ENCODE measurements around the gene APOH.

Gene APOH

DNA sequence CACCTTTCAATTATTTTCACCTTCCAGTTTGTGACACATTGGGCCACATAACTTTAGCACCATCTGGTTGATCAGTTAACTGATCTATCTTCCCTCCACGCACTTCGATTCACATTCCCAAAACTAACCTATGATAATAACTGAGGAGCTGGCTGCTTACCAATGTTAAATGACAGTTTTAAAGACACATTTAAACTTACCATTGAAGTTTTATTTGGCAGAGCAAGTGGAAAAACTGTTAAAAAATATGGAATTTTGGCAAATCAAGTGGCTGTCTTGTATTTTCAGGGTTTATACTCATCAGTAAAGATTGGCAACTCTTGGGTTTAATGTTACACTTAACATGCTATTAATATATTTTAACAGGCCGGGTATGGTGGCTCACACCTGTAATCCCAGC lies 5.4 kb upstream of the APOH start:
- DNase-seq = no peak

DNA sequence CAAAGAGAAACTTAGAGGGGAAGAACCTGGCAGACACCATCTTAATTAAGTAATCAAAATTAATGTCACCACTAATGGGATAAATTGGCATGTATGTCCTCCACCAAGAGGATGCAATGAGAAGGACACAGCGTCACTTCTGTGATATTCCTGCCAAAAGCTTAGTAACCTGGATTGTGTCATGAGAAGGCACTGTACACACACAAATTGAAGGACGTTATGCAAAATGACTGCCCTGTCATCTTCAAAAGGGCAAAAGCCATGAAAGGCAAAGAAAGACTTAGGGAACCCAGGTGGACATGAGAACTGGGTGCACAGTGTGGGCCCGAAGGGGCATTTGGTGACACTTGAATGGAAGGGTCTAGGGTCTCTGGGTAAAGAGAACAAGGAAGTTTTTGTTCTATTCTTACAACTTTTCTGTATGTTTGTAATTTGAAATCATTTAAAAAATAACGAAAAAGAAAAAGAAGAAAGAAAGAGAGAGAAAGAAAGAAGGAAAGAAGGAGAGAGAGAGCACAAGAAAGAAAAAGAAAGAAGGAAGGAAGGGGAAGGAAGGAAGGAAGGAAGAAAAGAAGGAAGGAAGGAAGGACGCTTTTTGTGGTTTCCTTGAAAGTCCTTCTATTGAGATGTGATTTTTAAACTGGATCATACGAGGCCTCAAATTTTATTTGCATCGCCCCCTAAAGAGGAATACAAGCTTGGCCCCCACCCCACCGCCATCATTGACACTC lies 4.0 kb upstream of the APOH start:
- no peak for DNase-seq

DNA sequence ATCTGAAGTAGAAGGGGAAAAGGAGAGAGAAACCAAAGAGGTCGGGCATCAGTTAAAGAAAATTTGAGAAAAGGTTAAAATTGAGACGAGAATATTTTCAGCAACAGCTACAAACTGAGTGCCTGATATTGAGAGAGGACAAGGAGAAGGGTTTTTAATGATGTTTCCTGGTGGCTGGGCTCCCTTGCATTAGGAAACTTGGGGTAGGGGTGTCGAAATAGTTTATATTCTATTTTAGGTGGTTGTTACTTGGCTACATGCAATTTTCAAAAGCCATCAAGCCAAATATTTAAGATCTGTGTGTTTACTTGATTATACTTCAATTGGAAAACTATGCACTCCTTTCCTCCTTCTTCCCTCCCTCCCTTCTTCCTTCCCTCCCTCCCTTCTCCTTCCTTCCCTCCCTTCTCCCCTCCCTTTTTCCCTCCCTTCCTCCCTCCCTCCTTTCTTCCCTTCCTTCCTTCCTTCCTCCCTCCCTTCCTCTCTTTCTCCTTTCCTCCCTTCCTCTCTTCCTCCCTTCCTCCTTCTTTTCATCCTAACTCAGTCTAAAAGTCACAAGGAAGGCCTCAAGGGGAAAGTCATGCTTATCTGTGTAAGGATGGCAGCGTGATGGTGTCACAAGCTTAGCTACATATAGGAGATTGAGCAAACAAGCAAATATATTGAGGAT lies 1.8 kb upstream of the APOH start:
- no peak for DNase-seq

DNA sequence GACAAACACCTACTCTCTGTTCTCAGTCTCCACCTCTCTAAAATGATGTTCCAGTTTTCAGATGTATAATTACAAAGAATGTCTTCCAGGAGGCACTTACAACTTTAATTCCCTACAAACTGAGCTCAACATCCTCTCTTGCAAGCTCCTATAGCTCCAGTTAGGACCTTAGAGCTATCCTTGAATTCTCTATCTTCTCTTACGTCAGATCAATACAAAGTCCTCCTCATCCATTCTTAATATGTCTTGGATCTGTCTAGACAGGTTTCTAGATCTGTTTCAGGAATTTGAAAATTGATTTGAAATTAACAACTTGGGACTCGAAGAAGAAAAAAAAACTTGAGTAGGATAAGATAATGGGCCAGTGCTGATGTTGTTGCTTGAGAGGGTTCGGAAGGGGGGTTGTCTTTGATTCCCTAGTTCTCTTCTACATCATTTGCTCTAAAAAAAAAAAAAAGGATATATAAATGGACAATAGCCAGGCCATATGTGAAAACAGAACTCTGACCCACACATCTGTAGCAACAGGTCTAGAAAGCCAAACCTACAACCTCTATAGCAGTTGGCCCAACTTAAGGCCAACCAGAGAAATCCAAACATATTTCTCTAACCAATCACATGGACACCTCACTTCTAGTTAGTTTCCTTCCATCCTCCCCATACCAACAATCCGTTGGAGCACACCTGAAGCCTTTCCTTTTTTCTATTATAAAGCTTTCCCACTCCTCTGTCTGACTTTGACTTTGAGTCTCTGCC lies 746 bp upstream of the APOH start:
- no peak for DNase-seq

DNA sequence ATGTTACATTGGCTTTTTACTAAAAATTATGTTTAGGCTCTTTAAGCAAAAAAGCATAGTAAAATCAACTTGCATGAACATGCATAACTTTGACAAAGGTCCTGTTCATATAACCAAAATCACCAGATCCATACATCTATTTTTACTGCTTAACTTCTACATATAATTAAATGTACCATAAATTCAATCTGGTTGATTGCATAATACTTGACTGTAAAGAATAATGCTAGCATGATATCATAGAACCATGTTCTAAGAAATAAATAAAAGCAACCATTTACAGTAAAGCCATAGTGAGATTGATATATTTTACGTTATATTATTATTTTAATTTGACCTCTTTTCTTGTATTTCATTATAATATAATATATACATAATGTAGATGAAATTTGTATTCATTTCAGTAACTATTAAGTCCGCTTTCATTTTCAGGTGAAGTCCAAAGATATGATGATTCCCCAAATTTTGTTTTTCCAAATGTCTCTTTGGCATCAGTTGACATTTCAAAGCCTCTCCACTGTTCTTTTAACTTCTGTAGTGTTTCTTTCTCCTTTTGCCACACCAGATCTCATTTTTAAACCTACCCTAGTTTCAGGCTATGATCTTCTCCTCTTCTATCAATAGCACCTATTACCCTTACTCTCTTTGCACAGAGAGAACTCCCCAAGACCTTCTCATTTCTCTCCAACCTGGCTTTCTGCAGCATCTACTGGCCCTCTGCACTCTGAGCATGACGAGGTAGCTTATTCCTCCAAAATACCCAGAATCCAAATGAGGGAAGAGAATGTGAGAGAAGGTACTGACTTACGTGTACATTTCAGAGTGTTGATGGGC lies 1.8 kb downstream of the APOH start:
- no peak for DNase-seq

DNA sequence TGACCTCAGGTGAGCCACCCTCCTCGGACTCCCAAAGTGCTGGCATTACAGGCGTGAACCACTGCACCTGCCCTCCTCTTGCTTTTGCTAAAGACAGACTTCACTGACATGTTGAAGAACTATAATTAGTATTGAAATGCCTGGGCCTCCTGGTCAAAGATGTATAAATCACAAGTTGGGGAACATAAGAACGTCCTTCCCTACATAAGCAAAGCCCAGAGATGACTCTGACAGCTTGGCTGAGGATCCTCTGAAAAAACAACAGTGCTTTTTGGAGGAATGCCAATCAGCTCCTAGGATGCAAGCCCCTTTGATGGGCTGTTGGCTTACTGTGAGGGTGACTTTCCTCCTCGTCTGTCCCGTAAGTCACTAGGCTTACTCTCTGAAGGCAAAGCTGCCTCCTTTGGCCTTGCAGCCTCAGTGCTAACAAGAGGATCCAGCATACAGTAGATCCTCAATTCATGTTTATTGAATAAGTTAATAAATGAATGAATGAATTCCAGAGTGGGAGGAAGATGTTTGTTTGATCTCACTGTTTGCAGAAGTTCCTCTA lies 6.3 kb downstream of the APOH start:
- DNase-seq = no peak

DNA sequence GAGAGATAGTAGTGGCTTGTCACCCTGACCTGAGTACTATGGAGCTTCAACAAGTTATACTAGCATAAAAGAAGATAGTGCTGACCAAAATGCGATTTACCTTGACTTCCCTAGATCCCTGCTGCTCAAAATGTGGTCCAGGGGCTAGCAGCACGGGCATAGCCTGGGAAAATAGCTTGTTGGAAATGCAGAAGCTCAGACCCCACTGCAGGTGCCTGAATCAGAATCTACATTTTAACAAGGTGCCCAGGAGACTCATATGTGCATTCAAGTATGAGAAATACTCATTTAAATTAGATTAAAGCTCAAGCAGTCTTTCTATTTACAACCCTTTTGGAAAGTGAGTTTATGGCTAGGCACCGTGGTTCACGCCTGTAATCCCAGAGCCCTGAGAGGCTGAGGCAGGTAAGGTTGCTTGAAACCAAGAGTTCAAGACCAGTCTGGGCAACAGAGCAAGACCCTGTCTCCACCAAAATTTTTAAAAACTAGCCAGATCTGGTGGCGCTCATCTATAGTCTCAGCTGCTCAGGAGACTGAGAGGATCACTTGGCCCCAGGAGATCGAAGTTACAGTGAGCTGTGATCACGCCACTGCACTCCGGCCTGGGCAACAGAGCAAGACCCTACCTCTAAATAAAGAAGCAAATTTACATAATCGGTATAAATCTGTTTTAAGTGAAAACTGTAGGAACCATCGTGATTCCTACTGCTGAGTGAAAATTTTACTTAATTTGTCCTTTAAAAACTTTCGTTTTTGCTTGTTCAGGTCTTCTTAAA lies 7.3 kb downstream of the APOH start:
- DNase-seq = no peak

DNA sequence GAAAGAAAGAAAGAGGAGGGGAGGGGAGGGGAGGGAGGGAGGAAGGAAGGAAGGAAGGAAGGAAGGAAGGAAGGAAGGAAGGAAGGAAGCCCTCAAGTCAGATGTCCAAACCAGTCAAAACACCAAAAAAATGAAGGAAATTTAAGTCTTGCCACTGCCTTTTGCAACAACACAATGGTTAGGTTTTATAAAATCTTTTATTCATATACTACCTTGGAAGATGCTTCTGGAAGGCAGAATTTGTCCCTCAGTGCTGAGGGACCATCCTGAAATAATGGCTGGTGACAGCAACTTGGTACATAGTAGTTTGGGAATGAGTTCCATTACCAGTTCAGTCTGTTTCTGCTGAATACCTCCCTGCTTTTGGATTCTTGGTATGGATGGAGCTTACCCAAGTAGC lies 7.9 kb downstream of the APOH start:
- DNase-seq = no peak

DNA sequence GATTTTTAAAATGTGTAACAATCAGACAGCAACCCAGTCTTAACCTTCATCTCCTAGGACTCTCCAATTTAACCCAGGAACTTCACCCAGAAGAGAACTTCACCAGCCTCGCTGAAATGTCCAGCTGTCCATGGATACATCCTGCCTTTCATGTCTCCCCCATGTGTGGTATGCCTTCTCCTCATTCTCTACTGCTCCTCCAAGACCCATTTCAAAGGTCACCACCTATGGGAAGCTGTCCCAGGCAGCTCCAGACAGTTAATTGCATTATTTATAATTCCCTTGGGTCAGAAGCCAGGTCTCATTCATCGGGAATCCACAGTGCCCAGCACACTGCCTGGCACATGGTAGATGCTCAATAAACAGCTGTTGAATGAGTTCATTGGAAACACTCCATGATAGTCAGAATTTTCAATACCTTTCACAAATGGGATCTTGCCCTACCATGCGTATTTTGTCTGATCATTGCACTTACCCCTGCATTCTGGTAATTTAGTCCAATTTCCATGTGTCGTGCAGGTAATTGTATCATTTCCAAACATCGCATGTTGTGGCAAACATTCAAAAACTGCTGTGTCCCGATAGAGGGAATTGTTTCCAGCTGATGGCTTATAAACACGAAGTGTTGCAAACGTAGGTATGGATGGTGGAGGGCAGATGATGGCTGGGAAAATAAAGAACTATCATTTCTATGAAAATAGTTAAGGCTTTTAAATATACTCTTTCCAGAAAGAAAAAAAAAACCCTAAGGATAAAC lies 9.0 kb downstream of the APOH start:
- no peak for DNase-seq

DNA sequence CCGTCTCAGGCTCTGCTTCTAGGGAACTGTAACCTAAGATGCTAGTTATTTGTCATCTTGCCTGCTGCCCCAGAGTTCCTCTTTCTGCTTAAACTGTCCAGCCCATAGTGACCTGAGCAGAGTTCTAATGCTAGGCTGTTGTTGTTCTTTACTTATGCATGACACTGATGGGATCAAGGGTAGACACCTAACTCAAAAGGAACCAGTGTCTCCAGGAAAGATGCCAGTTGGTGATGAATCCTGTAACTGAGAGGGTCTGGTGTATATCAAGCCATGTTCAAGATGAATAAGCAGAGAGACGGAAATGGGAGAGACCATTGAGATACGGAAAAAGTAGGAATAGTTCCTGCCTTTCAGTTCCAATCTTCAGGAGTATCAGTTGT lies 13.7 kb downstream of the APOH start:
- no peak for DNase-seq

DNA sequence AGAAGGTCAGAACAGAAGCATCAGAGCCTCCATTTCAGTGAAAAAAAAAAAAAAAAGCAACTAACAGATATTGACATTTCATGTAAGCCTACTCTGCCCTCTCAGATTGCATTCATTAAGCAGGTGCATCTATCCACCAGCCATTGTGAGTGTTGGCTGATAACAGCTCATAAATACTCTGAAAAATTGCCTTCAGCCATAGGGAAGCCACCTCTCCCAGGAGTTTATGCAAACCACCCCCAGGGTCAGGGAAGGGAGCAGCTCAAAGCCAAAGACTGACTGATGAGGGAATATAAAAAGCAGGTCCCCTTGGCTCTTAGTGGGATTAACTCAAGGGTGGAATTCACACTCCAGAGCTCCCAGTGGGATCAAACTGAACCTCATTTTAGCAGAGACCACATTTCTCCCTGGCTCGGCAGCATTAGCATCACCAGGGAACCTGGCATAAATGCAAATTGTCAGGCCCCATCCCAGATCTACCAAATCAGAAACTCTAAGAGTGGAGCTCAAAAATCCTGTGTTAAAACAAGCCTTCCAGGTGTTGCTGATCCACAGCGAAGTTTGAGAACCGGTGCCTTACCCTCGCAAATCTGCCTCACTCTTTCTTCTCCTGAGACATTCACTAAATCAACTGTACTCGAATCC lies 14.2 kb downstream of the APOH start:
- DNase-seq = no peak

DNA sequence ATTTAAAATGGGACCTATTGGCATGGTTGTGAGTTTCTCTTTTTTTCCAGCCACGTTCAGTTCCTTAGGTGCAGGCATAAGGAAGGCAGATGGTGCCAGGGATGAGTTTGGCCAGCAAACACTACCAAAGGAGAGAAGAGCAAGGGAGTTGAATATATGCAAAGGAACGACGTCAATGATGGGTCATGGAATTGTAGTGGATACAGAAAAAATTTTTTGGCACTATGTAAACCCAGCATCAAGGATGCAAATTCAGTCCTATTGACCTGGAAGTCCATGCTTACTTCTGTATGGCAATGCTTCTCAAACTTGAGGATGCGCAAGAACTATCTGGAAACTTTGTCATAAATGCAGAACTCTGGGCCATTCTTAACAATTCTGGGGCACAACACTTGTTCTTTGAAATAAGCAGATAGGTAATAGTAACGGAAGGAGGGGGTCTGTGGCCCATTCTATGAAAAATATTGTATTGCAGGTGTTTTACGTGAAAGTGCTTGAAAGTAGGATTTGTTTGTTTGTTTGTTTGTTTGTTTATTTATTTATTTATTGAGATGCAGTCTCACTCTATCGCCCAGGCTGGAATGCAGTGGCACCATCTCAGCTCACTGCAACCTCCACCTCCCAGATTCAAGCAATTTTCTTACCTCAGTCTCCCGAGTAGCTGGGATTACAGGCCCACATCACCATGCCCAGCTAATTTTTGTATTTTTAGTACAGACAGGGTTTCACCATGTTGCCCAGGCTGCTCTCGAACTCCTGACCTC lies 18.0 kb downstream of the APOH start:
- no peak for DNase-seq

DNA sequence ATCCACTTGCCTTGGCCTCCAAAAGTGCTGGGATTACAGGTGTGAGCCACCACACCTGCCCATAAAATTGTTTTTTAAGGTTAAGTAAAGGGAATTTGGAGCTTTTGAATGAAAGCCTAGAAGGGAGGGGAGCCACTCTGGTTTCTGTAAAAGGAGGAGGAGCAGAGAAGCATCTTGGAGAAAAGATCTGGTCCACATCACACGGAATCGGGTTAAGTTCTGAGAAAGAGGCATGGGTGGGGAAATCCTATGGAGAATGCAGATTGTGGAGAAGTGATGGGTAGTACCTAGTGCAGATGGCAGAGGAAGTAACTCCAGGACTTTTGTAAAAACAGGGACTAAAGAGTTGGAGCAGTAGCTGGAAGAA lies 19.0 kb downstream of the APOH start:
- DNase-seq = no peak

DNA sequence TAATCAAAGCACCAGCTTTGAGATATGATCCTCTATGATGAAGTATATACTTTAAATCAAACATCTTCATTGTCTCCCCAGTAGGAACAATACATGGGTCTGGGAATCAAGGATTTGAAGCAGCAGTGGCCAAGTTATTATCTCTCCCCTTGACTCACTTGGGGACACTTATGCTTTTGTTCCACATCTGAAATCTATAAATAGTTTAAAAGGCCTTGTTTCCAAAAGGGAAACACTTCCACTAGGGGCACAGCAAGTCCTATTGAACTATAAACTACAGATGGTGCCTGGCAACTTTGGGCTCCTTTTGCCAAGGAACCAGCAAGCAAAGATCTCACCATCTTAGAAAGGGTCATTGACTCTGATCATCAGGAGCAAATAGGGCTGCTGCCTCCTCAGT lies 21.3 kb downstream of the APOH start:
- no peak for DNase-seq

DNA sequence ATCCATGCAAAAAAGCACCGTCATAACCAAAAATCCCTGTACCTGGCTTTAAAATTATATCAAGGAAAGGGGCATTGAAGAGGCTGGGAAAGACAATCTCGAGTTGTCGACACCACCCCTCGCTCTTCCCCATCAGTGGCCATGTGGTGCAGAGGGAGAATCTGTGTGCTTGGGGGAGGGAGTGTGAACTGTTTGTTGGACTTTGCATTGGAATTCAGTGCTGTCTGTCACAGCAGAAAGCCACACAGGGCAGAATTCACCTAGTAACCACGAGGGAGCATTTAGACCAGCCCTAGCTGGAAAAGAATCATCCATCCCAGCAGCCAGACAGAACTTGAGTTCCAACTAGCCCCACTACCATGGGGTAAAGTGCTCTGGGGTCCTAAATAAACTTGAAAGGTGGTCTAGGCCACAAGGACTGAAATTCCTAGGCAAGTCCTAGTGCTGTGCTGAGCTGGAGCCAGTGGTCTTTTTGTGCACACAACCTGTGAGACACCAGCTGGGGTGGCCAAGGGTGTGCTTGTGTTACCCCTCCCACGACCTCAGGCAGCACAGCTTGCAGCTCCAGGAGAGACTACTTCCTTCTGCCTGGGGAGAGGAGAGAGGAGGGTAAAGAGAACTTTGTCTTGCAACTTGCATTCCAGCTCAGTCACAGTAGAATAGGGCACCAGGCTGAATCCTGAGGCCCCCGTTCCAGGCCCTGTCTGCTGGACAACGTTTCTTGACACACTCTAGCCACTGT lies 25.8 kb downstream of the APOH start:
- no peak for DNase-seq

DNA sequence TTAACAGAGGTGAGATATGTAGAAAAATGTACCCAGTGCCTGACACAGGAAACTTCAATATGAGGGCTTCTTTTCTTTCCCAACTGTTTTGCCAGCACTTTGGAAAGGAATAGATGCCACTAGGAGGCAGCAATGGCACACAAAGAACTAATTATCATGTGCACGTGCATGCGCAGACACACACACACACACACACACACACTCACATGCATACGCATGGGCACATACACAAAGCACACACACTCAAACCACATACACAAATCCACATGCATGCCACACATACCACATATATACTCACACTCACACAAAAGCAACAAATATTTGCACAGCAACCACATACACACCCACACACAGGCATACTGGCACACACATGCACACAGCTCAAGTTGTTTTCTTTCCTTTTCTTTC lies 28.5 kb downstream of the APOH start:
- DNase-seq = peak; percentile 62

DNA sequence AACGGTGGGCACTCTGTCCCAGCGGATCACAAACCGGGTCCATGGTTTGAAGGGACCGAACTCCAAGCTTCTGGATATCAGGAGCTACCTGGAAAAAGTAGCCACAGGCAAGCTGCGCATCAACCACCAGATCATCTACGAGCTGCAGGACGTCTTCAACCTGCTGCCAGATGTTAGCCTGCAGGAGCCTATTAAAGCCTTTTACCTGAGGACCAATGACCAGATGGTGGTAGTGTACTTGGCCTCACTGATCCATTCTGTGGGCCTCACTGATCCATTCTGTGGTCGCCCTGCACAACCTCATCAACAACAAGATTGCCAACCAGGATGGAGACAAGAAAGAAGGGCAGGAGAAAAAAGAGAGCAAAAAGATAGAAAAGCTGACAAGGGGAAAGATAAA lies 31.0 kb downstream of the APOH start:
- no peak for DNase-seq

DNA sequence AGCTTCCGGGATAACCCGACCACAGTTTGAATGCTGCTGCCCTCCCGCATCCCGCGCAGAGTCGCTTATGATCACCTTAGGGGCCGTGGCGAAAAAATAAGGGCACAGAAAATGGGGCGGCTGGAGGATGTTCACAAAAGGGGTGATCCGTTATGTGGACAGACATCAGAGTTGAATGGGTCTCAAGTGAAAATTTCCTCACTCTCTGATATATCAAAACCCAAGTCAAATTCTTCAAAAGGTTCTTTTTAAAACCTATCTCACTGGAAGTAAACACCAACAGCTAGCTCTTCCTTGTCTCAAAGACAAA lies 36.9 kb downstream of the APOH start:
- no peak for DNase-seq
